AG20443 (cell line): ENCODE measurements around the gene PCNT.
"Not testable (repeated sequence)": the region's sequence is repeated elsewhere in the genome, so short reads cannot be mapped to it uniquely, and the experiment has no call there.

Experiments
- DNase-seq: peaks from one replicate; pipeline ENCODE4 v3.0.0; 2012; ENCODE audit warnings: low spot score, mixed read lengths

Gene PCNT

DNA sequence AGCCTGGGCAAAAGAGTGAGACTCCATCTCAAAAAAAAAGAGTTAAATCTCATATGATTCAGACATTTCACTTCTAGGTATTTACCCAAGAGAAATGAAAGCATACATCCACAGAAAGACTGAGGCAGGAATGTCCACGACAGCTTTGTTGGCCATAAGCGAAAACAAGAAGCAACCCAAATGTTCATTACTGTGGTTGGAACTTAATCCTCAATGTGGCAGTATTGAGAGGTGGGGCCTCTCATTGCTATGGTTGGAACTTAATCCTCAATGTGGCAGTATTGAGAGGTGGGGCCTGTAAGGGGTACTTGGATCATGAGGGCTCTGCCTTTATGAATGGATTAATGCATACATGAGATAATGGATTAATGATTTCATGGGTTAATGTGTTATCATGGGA is 15.5 kb upstream of the PCNT start:
- no peak for DNase-seq

DNA sequence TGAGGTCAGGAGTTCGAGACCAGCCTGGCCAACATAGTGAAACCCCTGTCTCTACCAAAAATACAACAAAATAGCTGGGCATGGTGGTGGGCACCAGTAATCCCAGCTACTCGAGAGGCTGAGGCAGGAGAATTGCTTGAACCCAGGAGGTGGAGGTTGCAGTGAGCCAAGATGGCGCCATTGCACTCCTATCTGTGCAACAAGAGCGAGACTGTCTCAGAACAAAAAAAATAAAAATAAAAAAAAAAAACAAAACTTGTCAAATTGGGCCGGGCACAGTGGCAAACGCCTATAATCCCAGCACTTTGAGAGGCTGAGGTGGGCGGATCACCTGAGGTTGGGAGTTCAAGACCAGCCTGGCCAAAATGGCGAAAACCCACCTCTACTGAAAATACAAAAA is 13.7 kb upstream of the PCNT start:
- DNase-seq: not testable (repeated sequence)

DNA sequence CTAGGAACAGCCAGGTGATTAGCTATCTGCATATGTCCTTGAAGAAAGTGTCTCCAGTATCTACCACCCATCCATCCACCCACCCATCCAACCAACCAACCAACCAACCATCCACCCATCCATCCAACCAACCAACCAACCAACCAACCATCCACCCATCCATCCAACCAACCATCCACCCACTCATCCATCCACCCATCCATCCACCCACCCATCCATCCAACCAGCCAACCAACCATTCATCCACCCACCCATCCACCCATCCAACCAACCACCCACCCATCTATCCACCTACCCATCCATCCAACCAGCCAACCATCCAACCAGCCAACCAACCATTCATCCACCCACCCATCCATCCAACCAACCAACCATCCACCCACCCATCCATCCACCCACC is 12.4 kb upstream of the PCNT start:
- no peak for DNase-seq

DNA sequence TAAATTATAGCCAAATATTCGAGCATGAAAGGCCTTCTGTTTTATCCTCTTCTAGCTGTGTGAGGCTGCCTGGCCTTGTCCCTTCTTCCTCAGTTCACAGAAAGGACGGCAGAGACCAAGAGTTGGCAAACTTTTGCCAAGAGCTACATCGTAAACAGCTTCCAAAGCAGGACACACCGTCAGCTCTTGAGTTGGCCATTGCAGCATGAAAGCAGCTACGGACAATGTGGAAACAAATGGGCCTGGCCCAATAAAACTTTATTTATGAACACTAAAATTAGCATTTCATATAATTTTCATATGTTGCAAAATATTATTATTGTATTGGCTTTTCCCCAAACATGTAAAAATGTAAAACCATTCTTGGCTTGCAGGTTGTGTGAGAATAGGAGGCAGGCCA is 11.0 kb upstream of the PCNT start:
- DNase-seq: no peak

DNA sequence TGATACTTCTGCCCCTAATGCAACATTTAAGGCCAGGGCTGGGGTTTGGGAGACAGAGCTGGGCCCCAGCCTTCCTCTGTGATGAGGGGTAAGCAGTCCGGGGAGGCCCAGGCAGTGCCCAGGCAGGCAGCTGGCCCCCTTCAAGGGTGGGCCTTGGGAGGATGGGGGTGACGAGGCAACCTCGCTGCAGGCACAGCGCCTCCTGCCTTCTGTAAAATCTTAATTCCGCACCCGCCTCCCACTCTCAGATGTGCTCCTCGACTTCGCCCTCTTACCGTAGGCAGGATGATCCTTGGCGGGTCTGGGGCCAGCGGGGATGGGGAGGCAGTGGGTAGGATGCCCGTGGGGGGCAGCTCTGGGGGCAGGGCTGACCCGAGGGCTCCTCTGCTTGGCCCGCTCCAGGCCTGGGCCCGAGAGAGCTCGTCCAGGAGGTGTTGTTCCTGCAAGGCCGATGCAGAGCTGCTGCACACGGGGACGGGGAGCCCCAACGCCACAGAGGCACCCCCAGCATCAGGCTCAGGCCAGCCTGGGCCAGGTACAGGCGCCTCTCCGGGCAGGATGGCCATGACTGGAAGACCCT is 9.4 kb upstream of the PCNT start:
- DNase-seq: no peak

DNA sequence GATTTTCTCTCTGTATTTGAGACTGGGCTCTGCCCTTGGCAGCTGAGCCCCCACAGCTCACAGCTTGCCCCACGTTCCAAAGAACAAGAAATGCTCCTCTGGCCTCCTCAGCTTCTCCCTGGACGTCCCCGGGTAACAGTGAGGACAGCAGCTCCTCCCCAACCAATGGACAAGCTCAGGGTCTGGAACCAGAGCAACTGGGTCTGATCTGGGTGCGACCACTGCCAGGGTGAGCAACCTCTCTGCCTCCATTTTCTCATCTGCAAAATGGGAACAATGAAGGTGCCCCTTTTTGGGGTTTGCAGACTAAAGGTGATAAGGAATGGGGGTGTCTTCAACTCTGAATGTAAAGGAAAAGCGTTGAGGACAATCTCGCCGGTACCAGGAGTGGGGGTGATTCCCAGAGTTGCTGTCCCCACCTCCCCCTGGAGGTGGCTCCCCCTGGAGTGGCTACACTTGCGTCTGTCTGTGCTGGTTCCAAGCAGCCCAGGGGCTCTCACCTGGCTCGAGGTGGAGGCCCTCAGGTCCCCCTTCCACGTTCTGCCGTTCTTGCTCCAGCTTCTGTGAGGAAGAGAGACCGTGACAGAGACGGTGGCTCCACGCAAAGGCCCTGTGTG is 7.1 kb upstream of the PCNT start:
- no peak for DNase-seq

DNA sequence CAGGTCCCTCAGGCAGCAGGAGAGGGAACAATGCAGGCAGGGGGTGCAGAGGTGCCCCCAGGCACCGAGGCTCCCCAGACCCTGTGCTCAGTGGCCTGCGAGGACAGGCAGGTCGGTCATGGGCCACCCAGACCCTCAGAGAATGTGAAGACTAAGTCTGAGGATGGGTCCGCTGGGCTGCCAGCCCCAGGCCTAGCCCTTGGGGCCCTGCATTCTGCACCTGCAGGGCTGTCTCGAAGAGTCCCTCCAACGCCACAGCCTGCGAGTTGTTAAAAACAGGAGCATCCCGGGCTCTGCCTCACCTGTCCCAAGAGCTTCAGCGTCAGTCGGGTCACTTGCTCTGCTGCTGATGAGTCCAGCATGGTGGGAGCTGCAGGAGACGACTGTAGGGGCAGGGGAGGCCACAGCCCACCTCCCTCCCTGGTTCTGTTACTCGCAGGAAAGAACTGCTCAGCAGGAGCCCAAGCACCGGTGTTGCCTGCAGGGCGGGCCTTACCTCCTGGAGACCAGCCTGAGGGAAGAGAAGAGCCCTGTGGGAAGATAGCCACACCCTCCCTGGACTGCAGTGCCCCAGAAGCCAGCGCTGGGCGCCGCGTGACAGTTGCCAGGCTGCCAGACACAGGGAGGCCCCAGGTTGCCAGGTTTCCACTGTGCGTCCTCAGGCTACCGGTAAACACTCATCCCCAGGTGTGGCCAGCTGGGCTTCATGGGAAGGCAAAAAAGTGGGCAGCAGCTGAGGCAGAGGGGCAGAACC is 6.1 kb upstream of the PCNT start:
- DNase-seq: no peak

DNA sequence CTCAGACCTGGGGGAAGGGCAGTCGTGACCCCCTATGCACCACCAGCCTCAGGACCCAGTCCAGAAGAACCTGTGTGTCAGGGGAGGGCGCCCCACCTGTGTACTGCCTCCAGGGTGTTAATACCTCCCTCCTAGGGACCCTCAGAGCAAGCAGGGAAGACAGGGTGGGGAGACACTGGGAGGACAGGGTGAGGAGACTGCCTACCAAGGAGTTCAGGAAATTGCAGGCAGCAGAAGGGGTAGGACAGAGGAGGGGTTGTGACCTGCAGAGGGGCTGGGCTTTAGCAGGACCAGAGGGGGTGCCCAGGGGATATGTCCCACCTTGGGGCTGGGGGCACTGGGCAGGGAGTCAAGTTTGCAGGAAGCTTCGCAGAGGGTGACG is 5.5 kb upstream of the PCNT start:
- no peak for DNase-seq

DNA sequence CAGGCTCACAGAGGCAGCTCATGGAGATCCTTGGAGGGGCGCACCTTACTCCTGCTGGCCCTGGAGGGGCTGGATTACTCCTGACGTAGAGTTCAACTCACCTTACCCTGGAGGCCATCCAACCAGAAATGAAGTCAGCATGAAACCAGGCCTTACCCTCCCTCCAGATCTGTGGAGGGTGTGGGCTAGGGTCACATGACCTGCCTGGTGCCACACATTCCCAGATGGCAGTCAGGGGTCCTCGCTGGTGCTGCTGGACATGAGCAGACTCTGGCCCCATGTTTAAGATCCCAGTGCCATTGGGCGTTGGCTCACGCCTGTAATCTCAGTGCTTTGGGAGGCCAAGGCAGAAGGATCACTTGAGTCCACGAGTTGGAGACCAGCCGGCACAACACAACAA is 4.8 kb upstream of the PCNT start:
- DNase-seq: no peak

DNA sequence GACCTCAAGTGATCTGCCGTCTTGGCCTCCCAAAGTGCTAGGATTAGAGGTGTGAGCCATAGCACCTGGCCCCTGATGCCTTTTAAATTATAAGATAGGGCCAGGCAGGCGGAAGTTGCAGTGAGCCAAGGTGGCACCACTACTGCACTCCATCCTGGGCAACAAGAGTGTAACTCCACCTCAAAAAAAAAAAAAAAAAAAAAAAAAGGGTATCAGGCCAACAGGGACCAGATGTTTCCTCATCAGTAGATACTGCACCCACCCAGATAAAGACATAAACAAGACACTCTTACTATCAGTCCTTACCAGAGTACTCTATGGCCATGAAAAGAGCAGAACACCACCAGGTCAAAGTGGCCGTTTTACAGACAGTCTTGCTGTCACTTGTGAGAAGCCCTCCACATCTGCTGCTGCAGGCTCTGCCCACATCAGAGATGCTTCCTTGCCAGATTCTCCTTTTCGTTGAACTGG is 3.6 kb upstream of the PCNT start:
- DNase-seq: no peak

DNA sequence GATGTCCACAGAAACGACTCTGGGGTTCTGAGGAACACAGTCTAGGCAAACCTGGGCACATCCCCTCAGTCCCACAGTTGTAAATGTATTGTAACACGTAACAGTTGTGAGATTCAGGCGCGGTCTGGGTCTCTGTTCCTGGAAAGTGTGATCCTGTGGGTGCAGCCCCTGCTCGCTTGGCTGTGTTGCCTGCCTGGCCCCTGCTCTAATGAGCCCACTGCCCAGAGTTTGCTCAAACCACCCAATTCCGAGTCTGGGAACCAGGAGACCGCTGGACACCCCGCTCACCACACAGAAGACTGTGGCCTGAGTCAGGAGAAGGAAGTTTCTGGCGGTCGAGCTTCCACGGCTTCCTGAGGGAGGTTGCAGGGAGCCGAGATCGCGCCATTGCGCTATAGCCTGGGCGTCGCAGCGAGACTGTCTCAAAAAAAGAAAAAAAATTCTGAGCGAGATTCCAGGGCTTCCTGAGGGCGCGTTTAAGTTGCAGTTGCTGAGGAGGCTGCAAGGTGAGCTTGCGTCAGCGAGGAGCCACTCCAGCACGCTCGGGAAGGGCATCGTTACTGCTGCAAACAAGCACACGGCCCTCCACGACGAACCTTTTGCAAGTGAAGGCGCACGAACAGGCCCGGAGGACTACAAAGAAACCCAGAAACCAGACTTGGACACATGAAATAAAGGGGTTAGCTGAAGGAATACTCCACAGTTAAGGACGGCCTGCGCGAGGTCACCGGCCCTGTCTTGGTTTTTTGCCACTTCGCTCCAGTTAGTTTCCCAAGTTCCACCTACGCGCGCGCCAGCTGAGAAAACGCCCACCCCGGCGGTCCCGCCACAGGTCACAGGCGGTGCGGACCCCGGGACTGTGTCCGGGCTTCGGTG is 1.4 kb upstream of the PCNT start:
- peak; percentile 40 for DNase-seq

DNA sequence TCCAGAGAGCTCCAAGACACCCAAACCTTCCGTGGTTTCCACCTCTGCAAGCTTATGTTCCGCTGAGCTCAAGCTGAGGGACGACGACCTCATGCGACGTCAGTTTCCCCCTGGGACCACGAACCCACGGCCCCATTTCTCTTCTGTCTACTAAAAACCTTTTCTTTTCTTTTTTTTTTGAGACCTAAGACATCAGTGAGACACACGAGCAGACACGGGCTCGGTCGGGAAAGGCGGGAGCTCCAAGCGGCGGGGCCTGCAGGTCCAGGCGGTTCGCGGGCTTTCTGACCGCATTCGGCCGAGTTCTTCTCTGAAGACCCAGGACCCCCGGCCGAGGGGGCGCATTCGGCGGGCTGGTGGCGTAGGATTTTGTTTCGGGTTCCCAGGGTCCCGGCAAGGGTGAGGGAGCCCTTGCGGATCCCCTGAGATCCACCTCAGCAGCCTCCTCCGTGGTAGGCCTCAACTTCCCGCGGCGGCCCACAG is 688 bp upstream of the PCNT start:
- DNase-seq: no peak

DNA sequence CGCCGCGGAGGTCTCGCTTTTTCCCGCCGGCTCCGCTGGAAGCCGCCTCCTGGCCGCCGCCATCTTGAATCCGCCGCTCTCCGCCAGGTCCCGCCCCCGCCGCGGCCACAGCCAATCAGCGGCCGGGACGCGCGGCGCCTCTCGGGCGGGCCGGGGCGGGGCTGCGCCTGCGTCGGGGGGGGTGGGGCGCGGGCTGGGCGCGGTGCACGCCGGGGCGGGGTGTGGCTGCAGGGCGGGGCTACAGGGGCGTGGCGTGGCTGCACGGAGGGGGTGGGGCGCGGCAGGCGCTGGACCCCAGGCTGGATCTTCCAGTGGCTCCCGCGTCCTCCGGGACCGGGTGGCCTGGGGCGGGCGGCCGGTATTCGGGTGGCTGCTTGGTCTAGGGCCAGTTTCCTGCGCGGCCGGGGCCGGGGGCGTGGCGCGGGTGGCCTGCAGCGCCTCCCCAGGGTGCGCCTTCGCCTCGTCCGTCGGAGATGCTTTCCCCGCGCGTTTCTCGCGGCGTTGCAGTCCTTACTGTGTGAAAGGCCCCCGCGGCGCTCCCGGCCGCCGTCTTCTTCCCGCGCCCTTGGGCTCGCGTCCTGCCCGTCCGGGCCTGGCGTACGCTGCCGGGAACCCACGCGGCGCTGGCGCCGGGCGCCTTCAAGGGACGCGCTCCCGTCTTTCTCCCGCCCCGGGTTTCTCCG is 575 bp downstream of the PCNT start:
- peak; percentile 100 for DNase-seq

DNA sequence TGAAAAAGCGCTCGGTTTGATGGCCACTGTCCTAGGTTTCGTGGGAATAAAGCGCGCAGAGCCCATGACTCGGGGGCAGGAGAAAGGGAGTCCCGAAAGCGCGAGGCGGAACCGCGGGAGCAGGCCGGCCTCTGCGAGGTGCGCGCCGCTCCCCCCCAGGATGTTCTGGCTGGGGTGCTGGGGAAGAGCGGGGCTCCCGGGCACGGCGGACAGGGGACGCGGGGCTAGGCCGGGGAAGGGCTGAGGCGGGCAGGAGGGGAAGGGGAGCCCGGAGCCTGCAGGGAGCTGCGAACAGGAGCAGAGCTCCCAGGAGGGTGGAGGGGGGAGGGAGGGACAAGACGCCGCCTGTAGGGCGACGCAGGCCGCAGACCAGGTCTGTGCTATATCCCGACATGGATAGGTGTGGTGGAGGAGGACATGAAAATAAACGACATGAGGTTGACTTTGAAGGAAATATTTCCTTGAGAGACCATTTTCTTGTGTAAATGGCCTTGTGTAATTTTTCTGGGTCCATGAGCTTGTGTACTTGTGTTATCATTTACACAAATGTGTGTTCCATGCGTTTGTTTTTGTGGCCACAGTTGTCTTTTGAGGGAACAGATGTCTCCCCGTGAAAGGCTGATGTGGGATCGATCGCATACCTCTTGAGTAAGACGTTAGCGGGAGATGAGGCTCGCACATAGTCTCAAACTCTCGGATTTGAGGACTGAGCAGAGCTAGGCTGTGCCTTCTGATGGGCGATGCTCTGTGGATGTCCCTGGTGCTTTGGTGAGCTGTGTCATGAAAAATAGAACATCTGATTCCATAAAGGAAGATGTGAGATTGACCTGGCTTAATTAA is 1.3 kb downstream of the PCNT start:
- peak; percentile 60 for DNase-seq

DNA sequence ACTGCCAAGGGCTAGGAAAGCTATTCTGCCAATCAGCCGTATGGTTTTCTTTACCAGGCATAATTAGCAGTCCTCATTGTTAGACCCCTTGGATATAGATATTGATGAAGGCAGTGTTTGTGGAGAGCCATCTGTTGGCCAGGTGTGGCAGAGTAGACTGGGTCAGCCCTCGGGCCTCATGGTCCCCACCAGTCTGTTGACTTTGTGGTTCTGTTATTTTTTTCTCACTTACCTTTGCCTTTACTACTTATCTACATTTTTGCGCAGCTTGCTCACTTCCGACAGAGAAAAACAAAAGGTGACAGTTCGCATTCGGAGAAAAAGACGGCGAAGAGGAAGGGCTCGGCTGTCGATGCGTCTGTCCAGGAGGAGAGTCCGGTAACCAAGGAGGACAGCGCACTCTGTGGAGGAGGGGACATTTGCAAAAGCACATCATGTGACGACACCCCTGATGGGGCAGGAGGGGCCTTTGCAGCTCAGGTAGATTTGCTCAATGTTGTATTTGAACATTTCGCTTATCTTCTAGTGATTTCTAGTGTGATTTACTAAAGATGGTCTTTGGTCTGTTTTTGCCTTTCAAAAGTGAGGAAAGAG is 2.3 kb downstream of the PCNT start:
- DNase-seq: no peak

DNA sequence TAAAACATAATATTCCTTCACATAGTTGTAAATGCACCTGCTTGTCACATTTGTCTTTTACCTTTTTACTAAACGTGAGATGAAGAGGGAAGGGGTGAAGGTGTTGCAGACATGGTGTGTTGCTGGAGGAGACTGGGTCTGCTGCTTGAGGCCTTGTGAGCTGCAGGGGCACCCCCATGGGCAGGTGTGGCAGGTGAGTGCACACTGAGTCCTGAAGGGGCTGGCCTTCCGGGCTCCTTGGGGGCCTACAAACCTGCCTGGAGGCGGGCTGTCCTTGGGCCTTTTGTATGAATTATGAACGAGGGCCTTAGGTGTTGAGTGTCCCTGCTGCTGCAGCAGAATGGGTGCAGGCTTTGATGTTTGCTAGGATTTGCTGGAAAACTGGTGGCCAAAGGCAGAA is 3.8 kb downstream of the PCNT start:
- no peak for DNase-seq

DNA sequence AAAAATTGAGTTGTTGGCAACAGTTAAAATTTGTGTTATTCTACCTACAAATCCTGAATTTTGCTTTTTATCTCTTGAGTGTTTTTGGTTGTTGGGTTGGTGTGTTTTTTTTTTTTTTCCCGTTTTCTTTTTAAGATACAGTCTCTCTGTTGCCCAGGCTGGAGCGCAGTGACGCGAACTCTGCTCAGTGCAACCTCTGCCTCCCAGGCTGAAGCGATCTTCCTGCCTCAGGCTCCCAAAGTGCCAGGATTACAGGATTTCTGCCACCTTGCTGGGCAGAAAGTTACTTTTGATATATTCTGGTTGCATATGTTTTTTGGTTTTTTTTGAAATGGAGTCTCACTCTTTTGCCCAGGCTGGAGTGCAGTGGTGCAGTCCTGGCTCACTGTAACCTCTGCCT is 4.2 kb downstream of the PCNT start:
- no peak for DNase-seq

DNA sequence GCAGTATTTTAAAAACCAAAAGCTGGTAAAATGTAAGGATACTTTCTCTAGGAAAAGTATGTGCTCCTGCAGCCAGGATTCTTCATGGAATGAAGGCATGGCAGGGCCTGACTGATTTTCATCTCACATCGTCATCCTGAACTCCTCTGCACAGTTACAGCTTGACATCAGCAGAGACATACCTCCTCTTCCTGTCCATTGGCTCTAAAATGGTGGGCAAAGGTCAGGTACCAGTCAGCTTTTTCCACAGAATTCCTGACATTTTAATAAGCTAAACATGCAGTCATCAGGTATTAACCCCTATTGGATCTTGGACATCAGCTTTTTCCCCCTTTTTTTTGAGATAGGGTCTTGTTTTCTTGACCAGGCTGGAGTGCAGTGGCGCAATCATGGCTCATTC is 5.8 kb downstream of the PCNT start:
- no peak for DNase-seq

DNA sequence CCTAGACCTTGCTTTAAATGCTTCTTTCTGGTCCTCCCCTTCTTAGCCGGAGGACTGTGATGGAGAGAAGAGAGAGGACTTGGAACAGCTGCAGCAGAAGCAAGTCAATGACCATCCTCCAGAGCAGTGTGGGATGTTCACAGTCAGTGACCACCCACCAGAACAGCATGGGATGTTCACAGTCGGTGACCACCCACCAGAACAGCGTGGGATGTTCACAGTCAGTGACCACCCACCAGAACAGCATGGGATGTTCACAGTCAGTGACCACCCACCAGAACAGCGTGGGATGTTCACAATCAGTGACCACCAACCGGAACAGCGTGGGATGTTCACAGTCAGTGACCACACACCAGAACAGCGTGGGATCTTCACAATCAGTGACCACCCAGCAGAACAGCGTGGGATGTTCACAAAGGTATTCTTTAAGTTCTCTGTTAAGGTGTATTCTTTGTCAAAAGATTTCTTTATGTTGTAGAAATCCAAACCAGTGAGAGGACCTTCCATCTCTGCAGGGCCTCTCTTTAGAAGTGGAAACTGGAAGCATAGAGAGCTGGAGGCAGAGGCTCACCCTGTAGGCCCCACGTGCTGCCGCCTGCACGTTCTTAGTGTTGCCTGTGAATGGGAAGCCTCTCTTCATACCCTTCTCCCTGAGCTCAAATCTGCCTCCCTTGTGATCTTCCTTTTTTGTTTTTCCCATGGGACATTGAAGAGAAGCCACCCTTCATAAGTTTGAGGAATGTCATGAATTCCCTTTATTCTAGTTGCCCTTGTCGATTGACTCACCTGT is 10.6 kb downstream of the PCNT start:
- no peak for DNase-seq

DNA sequence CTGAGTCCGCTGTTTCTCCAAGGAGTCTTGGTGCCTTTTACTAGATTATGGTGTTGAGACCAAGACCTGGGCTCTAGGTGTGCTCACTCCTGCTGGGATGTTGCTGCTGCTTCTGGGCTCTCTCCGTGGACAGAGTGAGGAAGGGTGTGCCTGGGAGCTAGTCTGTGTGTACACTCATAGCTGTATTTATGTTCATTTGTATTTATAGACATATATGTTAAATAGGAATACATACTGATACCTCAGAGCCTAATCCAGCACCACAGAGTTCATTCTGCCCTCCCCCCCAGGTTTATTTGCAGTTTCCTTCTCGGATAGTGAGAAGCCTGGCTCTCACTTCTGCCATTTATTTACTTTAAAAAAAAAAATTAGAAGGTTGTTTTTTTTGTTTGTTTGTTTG is 12.6 kb downstream of the PCNT start:
- DNase-seq: no peak
